ENCODE results near the gene LGI2.

DNA sequence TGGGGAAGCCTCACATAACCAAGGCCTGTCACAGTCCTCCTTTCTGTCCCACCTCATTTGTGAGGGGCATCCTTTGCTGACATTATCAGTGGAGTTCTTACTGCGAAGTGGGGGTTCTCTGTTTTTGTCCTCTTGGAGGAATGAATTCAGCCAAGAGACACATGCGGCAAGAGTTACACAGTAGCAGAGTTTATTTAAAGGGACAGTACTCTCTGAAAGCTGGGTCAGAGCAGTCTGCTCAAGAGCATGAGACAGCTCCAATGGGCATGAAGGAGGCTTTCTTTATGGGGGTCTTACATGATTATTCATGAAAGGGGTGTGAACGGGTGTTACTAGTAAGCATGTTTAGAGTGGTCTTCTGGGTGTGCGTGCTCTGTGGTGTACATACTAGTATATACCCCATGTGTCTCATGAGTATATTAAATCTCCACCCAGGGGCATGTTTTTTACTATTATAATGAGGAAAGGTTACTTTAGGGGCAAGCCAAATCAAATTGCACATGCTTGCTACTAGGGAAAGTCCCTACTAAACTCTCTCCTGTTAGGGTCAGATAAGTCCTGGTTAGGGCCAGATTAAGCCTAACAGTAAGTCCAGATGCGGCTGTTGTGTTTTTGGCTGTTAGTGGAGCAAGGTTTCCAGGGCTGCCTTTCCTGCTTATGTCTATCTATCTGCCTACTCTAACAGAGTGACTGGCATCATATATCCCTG, 19.8 kb upstream of the LGI2 start:
- TF ChIP-seq ZC3H4 (CRISPR knock-in tag; IDR thresholded peaks at IDR 0.05; ENCODE audit: borderline replicate concordance) = no peak
- no peak for TF ChIP-seq KAT7 (CRISPR knock-in tag; IDR thresholded peaks at IDR 0.05; ENCODE audit: borderline replicate concordance)
- TF ChIP-seq BRCA1 (IDR thresholded peaks at IDR 0.05) = no peak
- no peak for TF ChIP-seq BRCA1 (CRISPR knock-in tag; IDR thresholded peaks at IDR 0.05)
- TF ChIP-seq ZFP36 (IDR thresholded peaks at IDR 0.05; ENCODE audit: low read depth, low read length, partially characterized antibody) = no peak
- TF ChIP-seq, protein P1, sequence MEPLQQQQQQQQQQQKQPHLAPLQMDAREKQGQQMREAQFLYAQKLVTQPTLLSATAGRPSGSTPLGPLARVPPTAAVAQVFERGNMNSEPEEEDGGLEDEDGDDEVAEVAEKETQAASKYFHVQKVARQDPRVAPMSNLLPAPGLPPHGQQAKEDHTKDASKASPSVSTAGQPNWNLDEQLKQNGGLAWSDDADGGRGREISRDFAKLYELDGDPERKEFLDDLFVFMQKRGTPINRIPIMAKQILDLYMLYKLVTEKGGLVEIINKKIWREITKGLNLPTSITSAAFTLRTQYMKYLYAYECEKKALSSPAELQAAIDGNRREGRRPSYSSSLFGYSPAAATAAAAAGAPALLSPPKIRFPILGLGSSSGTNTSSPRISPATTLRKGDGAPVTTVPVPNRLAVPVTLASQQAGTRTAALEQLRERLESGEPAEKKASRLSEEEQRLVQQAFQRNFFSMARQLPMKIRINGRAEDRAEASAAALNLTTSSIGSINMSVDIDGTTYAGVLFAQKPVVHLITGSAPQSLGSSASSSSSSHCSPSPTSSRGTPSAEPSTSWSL (CRISPR knock-in tag; IDR thresholded peaks at IDR 0.05; ENCODE audit: borderline replicate concordance) = no peak
- TF ChIP-seq NUFIP1 (IDR thresholded peaks at IDR 0.05; ENCODE audit: partially characterized antibody) = no peak
- TF ChIP-seq YY1 (IDR thresholded peaks at IDR 0.05; ENCODE audit: borderline replicate concordance in 1 of 3, control insufficient read depth in 1 of 3, extremely low read depth in 1 of 3, insufficient read depth in 3 of 3, insufficient read length in 1 of 3, insufficient replicate concordance in 2 of 3, low read depth in 1 of 3, low read length in 2 of 3) = no peak
- TF ChIP-seq USF2 (CRISPR knock-in tag; IDR thresholded peaks at IDR 0.05) = no peak
- TF ChIP-seq ESRRA (IDR thresholded peaks at IDR 0.05; ENCODE audit: borderline replicate concordance, low read depth) = no peak
- no peak; the same call in 1 of the 2 replicates for TF ChIP-seq EZH2 (IDR thresholded peaks at IDR 0.05; ENCODE audit: borderline replicate concordance, low read depth, low read length)
- no peak for TF ChIP-seq PHF21A (IDR thresholded peaks at IDR 0.05; ENCODE audit: borderline replicate concordance, low read depth)
- TF ChIP-seq ZBTB43 (CRISPR knock-in tag; IDR thresholded peaks at IDR 0.05) = no peak
